Neutrophil (primary cell): ENCODE data around the gene TMEM132C.

Experiments
- H3K27ac ChIP-seq: fragments of 200-600 bp; sonication (generic); 2 replicates; pipeline ENCODE4 v1.5.1; 2016; ENCODE audit warnings: mild to moderate bottlenecking, moderate library complexity
- H3K27me3 ChIP-seq: fragments of 200-600 bp; sonication (generic); 2 replicates; pipeline ENCODE4 v1.6.0; 2016; ENCODE audit warnings: mild to moderate bottlenecking
- H3K36me3 ChIP-seq: fragments of 200-600 bp; sonication (generic); 2 replicates; pipeline ENCODE4 v1.5.1; 2017
- H3K4me1 ChIP-seq, 2 experiments: fragments of 200-600 bp in 1 of 2; sonication (generic) in 1 of 2; 1 replicate in 1 of 2; 2 replicates in 1 of 2; pipeline versions ENCODE4 v1.5.1 to v1.6.1; 2013 to 2016; ENCODE audit warnings: low read depth in 1 of 2, low read length in 1 of 2, mild to moderate bottlenecking in 1 of 2, moderate library complexity in 1 of 2; ENCODE audit not compliant: control insufficient read depth in 1 of 2, insufficient read depth in 1 of 2
- H3K4me3 ChIP-seq, 2 experiments: fragments of 200-600 bp in 1 of 2; sonication (generic) in 1 of 2; 1 replicate in 1 of 2; 2 replicates in 1 of 2; pipeline ENCODE4 v1.5.1; 2013 to 2016; ENCODE audit warnings: low read depth in 1 of 2, low read length in 1 of 2, mild to moderate bottlenecking in 1 of 2, moderate library complexity in 1 of 2
- H3K9me3 ChIP-seq: fragments of 200-600 bp; sonication (generic); 2 replicates; pipeline ENCODE4 v1.5.1; 2016
- TF ChIP-seq, protein P1 (sequence below): fragments of 200-600 bp; sonication (generic); IDR thresholded peaks from 2 replicates; pipeline ENCODE4 v1.5.1; 2016; ENCODE audit warnings: antibody characterized with exemption

The TMEM132C gene

GRCh38 chr12:128606538-128606937 lies 339.6 kb downstream of the TMEM132C start:
- H3K27ac ChIP-seq = no peak overlapping the region
- no peak overlapping the region for H3K4me3 ChIP-seq
- no peaks in the 10 kb centered on the region for H3K9me3 ChIP-seq
- TF ChIP-seq, protein P1, sequence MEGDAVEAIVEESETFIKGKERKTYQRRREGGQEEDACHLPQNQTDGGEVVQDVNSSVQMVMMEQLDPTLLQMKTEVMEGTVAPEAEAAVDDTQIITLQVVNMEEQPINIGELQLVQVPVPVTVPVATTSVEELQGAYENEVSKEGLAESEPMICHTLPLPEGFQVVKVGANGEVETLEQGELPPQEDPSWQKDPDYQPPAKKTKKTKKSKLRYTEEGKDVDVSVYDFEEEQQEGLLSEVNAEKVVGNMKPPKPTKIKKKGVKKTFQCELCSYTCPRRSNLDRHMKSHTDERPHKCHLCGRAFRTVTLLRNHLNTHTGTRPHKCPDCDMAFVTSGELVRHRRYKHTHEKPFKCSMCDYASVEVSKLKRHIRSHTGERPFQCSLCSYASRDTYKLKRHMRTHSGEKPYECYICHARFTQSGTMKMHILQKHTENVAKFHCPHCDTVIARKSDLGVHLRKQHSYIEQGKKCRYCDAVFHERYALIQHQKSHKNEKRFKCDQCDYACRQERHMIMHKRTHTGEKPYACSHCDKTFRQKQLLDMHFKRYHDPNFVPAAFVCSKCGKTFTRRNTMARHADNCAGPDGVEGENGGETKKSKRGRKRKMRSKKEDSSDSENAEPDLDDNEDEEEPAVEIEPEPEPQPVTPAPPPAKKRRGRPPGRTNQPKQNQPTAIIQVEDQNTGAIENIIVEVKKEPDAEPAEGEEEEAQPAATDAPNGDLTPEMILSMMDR = no peak
- no peaks in the 10 kb centered on the region for H3K27me3 ChIP-seq
- H3K4me1 ChIP-seq = no peaks in the 10 kb centered on the region
- H3K36me3 ChIP-seq = no peaks in the 10 kb centered on the region

- Histone ChIP-seq H3K27ac (no peak overlapping the region), H3K4me1 (no peaks in the 10 kb centered on the region), H3K27me3 (no peaks in the 10 kb centered on the region), H3K4me3 (no peak overlapping the region), H3K36me3 (no peaks in the 10 kb centered on the region), H3K9me3 (no peaks in the 10 kb centered on the region)
- TF ChIP-seq, protein P1 = no peak
These were observed 340.0 kb downstream of the TMEM132C start for GRCh38 chr12:128606970-128607369.

DNA sequence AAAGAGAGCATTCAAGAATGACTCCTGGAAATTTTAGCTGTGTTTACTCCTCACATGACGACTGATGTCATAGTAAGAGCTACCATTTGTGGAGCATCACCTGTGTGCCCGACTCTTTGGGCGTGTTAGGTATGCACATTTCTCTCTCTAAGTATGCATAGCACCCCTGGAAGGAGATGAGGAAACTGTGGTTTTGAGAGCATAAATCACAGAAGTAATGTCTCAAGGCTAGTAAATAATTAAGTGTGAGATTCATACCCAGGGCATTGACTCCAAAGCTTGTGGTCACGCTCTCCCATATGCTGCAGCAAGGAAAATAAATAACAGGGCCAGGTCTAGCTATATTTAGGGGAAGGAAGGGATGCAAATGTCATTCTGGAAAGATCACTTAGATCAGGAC lies 340.7 kb downstream of the TMEM132C start:
- no peaks in the 10 kb centered on the region for H3K9me3 ChIP-seq
- TF ChIP-seq, protein P1 = no peak
- no peaks in the 10 kb centered on the region for H3K4me1 ChIP-seq
- H3K36me3 ChIP-seq = no peaks in the 10 kb centered on the region
- H3K27ac ChIP-seq = no peak overlapping the region
- no peak overlapping the region for H3K4me3 ChIP-seq
- H3K27me3 ChIP-seq = no peaks in the 10 kb centered on the region

GRCh38 chr12:128609861-128610260 lies 342.9 kb downstream of the TMEM132C start:
- Histone ChIP-seq H3K9me3 (no peaks in the 10 kb centered on the region), H3K36me3 (no peaks in the 10 kb centered on the region), H3K4me1 (no peaks in the 10 kb centered on the region), H3K27me3 (no peaks in the 10 kb centered on the region), H3K27ac (no peak overlapping the region), H3K4me3 (no peak overlapping the region)
- TF ChIP-seq, protein P1 = no peak

DNA sequence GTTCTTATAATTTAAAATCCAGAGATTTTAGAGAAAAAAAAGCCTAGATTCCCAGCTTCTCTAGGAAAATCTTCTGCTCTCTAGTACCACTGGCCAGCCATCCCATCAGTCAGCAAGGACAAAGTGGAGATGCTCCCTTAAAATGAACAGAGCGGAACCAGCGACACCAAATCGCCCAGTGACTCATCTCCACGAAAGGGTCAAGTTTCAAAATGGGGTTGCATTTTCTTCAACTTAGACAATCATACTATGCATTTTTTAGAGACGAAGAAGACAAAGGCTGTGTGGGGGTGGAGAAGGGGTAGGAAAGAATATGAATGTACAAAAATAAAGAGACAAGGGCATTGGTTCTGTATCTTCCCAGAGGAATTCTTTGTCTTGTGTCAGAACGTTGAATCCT lies 344.8 kb downstream of the TMEM132C start:
- H3K27ac ChIP-seq = no peak overlapping the region
- H3K36me3 ChIP-seq = no peaks in the 10 kb centered on the region
- H3K27me3 ChIP-seq = no peaks in the 10 kb centered on the region
- TF ChIP-seq, protein P1 = no peak
- no peaks in the 10 kb centered on the region for H3K4me1 ChIP-seq
- H3K9me3 ChIP-seq = no peaks in the 10 kb centered on the region
- H3K4me3 ChIP-seq = no peak overlapping the region
